MM.1S (cell line): ENCODE results near the gene ABCC3.

ENCODE experiments used
- DNase-seq: peaks from one replicate; pipeline ENCODE4 v3.0.0-alpha.2; 2015
- H2AFZ ChIP-seq: fragments of 300-600 bp; sonication (generic); 2 replicates; pipeline ENCODE4 v1.6.0; 2016; ENCODE audit warnings: antibody characterized with exemption, low read length
- H3F3A ChIP-seq: fragments of 300-600 bp; sonication (generic); 2 replicates; pipeline ENCODE4 v1.6.1; 2016; ENCODE audit warnings: mild to moderate bottlenecking, antibody characterized with exemption, low read length, moderate library complexity, mixed read lengths; ENCODE audit not compliant: insufficient read depth
- H3K27ac ChIP-seq: fragments of 300-600 bp; sonication (generic); 2 replicates; pipeline ENCODE4 v1.5.1; 2016; ENCODE audit warnings: mild to moderate bottlenecking, low read length
- H3K27me3 ChIP-seq: fragments of 300-600 bp; sonication (generic); replicated peaks from 2 replicates; pipeline ENCODE4 v1.6.0; 2016; ENCODE audit warnings: low read length; ENCODE audit not compliant: insufficient read depth
- H3K36me3 ChIP-seq: fragments of 300-600 bp; sonication (generic); replicated peaks from 2 replicates; pipeline ENCODE4 v1.6.1; 2016; ENCODE audit warnings: mild to moderate bottlenecking, low read length, mixed read lengths; ENCODE audit not compliant: insufficient read depth
- H3K4me1 ChIP-seq: fragments of 300-600 bp; sonication (generic); 2 replicates; pipeline ENCODE4 v1.6.1; 2016; ENCODE audit warnings: low read length, mixed read lengths
- H3K4me2 ChIP-seq: fragments of 300-600 bp; sonication (generic); 2 replicates; pipeline ENCODE4 v1.6.0; 2016; ENCODE audit warnings: low read depth, low read length
- H3K4me3 ChIP-seq: fragments of 300-600 bp; sonication (generic); 2 replicates; pipeline ENCODE4 v1.5.1; 2016; ENCODE audit warnings: low read length, mixed read lengths
- H3K79me2 ChIP-seq: fragments of 300-600 bp; sonication (generic); 2 replicates; pipeline ENCODE4 v1.6.1; 2016; ENCODE audit warnings: mixed run types, low read length, mixed read lengths
- H3K9ac ChIP-seq: fragments of 300-600 bp; sonication (generic); 2 replicates; pipeline ENCODE4 v1.6.1; 2016; ENCODE audit warnings: low read length, mixed read lengths
- H3K9me2 ChIP-seq: fragments of 300-600 bp; sonication (generic); replicated peaks from 2 replicates; pipeline ENCODE4 v1.6.1; 2016; ENCODE audit warnings: mild to moderate bottlenecking, low read length, mixed read lengths; ENCODE audit not compliant: insufficient read depth
- H3K9me3 ChIP-seq: fragments of 300-600 bp; sonication (generic); replicated peaks from 2 replicates; pipeline ENCODE4 v1.6.1; 2016; ENCODE audit warnings: mild to moderate bottlenecking, low read length, mixed read lengths; ENCODE audit not compliant: insufficient read depth
- H4K20me1 ChIP-seq: fragments of 300-600 bp; sonication (generic); 2 replicates; pipeline ENCODE4 v1.6.1; 2016; ENCODE audit warnings: mild to moderate bottlenecking, low read length, moderate library complexity, mixed read lengths; ENCODE audit not compliant: insufficient read depth
- CTCF ChIP-seq: fragments of 300-600 bp; sonication (generic); IDR thresholded peaks from 2 replicates; pipeline ENCODE4 v1.5.1; 2016; ENCODE audit warnings: antibody characterized with exemption, low read length, mixed read lengths
- EZH2 ChIP-seq: fragments of 300-600 bp; sonication (generic); optimal IDR thresholded peaks from 2 replicates; pipeline ENCODE3; 2017; ENCODE audit warnings: low read depth, mild to moderate bottlenecking, antibody characterized with exemption, low read length, mixed read lengths
- EZH2phosphoT487 ChIP-seq: fragments of 300-600 bp; sonication (generic); IDR thresholded peaks from 2 replicates; pipeline ENCODE4 v1.6.1; 2018; ENCODE audit warnings: antibody characterized with exemption, low read length

The ABCC3 gene

GRCh38 chr17:50598487-50598886 is 36.2 kb upstream of the ABCC3 start:
- Histone ChIP-seq H3K4me3 (no peak overlapping the region), H3K9me3 (no peaks in the 10 kb centered on the region), H3K79me2 (no peaks in the 10 kb centered on the region), H3K36me3 (no peaks in the 10 kb centered on the region), H3K4me2 (no peak overlapping the region), H3K9ac (no peak overlapping the region), H3K27ac (no peak overlapping the region), H3F3A (no peaks in the 10 kb centered on the region), H3K27me3 (peaks cover 86% of the 10 kb centered on the region), H3K9me2 (no peaks in the 10 kb centered on the region), H2AFZ (no peak overlapping the region), H4K20me1 (no peaks in the 10 kb centered on the region), H3K4me1 (no peaks in the 10 kb centered on the region)
- no peak for TF ChIP-seq CTCF
- no peak for TF ChIP-seq EZH2
- no peak for TF ChIP-seq EZH2phosphoT487
- peak; percentile 49 for DNase-seq

GRCh38 chr17:50599606-50600005 is 35.1 kb upstream of the ABCC3 start:
- Histone ChIP-seq H3K9me3 (no peaks in the 10 kb centered on the region), H3K27me3 (peaks cover 86% of the 10 kb centered on the region), H3K4me3 (no peak overlapping the region), H3K9me2 (no peaks in the 10 kb centered on the region), H2AFZ (no peak overlapping the region), H3K36me3 (no peaks in the 10 kb centered on the region), H4K20me1 (no peaks in the 10 kb centered on the region), H3K79me2 (no peaks in the 10 kb centered on the region), H3K4me2 (no peak overlapping the region), H3K27ac (no peak overlapping the region), H3K4me1 (no peaks in the 10 kb centered on the region), H3F3A (no peaks in the 10 kb centered on the region), H3K9ac (no peak overlapping the region)
- DNase-seq, result no peak
- no peak for TF ChIP-seq CTCF
- TF ChIP-seq EZH2phosphoT487, result no peak
- TF ChIP-seq EZH2, result no peak

GRCh38 chr17:50601823-50602375 is 32.8 kb upstream of the ABCC3 start:
- no peak overlapping the region for H3K4me3 ChIP-seq
- no peak for DNase-seq
- H2AFZ ChIP-seq, result no peak overlapping the region
- H3K79me2 ChIP-seq, result no peaks in the 10 kb centered on the region
- no peaks in the 10 kb centered on the region for H4K20me1 ChIP-seq
- H3F3A ChIP-seq, result no peaks in the 10 kb centered on the region
- no peaks in the 10 kb centered on the region for H3K36me3 ChIP-seq
- H3K27ac ChIP-seq, result no peak overlapping the region
- no peak overlapping the region for H3K4me2 ChIP-seq
- peaks cover 86% of the 10 kb centered on the region for H3K27me3 ChIP-seq
- H3K9me2 ChIP-seq, result no peaks in the 10 kb centered on the region
- H3K4me1 ChIP-seq, result no peaks in the 10 kb centered on the region
- no peaks in the 10 kb centered on the region for H3K9me3 ChIP-seq
- H3K9ac ChIP-seq, result no peak overlapping the region
- TF ChIP-seq CTCF (no peak), EZH2 (no peak), EZH2phosphoT487 (no peak)
